ENCODE results near the gene TRAPPC10. TPM values are rescaled to one million over a fixed set of nuclear protein-coding genes. Genes with fewer than 3 reads are reported as not detected.

Gene TRAPPC10
- total and polyA plus RNA-seq, 10 of the 15 experiments (the other 5 are each of a cell fraction or from before 2014, with no cell fraction given) = 1.1 to 39.6 (median 28.2) TPM

DNA sequence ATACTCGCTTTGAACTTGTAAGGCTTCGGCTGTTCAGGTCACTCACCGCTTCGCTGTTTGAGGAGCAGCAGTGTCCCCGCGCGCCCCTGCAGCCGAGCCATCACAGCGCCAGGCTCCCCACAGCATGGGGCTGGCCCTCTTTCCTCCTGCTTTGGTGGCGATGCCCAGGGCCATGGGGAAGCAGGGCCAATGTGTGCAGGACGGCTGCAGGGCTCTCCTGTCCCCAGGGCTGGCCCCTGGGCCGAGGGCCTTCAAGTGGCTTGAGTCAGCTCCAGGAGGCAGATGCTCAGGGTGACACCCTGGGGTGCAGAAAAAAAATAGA is 38.5 kb upstream of the TRAPPC10 start:
- Histone ChIP-seq H3K4me2 (ENCODE audit: control insufficient read depth, insufficient read depth) (no peak overlapping the region), H2AFZ (ENCODE audit: control insufficient read depth, low read depth, low read length) (no peak overlapping the region), H4K20me1 (ENCODE audit: control insufficient read depth, insufficient read depth) (no peaks in the 10 kb centered on the region), H3K27me3 (replicated peaks in 1 of 2; ENCODE audit: control insufficient read depth in 2 of 2, insufficient read depth in 2 of 2, low read length in 1 of 2) (no peaks in the 10 kb centered on the region), H3K9ac (ENCODE audit: control insufficient read depth, insufficient read depth, low read length) (no peak overlapping the region), H3K9me3 (replicated peaks; ENCODE audit: control insufficient read depth, insufficient read depth, low read length) (no peaks in the 10 kb centered on the region), H3K4me3 (no peak overlapping the region), H3K4me1 (ENCODE audit: control insufficient read depth, insufficient read depth, low read length) (peaks cover 6% of the 10 kb centered on the region), H3K79me2 (ENCODE audit: control insufficient read depth, insufficient read depth, low read length) (no peaks in the 10 kb centered on the region; the same call in none of the 2 replicates), H3K27ac (ENCODE audit: control insufficient read depth, insufficient read depth) (no peak overlapping the region), H3K36me3 (ENCODE audit: control insufficient read depth in 2 of 2, insufficient read depth in 2 of 2, low read length in 1 of 2) (peaks cover 25% of the 10 kb centered on the region in 2 experiments; a peak in 3 of 4 replicates)
- ChIA-PET POLR2A (interaction anchor here (1.3 kb wide), 1 partner anchor 163 kb away, joined by 3 read pairs; no protein-coding TSS in a partner anchor), CTCF (interaction anchor here (1.6 kb wide), 1 partner anchor 35 kb away, joined by 4 read pairs; no protein-coding TSS in a partner anchor), RAD21 (ENCODE audit: unreplicated experiment) (no interaction called here), SMC1A (ENCODE audit: uncharacterized antibody, unreplicated experiment) (interaction anchor here (1.1 kb wide), 1 partner anchor 165 kb away, joined by 3 read pairs; no protein-coding TSS in a partner anchor)
- TF ChIP-seq, protein P1, sequence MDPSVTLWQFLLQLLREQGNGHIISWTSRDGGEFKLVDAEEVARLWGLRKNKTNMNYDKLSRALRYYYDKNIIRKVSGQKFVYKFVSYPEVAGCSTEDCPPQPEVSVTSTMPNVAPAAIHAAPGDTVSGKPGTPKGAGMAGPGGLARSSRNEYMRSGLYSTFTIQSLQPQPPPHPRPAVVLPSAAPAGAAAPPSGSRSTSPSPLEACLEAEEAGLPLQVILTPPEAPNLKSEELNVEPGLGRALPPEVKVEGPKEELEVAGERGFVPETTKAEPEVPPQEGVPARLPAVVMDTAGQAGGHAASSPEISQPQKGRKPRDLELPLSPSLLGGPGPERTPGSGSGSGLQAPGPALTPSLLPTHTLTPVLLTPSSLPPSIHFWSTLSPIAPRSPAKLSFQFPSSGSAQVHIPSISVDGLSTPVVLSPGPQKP (IDR thresholded peaks at IDR 0.05; ENCODE audit: low read depth, low read length) = no peak
- no peak for TF ChIP-seq SIX5 (IDR thresholded peaks at IDR 0.05; ENCODE audit: low read depth, low read length, severe bottlenecking)
- TF ChIP-seq HDAC6 (IDR thresholded peaks at IDR 0.05; ENCODE audit: unreplicated experiment) = no peak
- TF ChIP-seq SUZ12 (IDR thresholded peaks at IDR 0.05; ENCODE audit: unreplicated experiment) = no peak
- TF ChIP-seq JUND (IDR thresholded peaks at IDR 0.05; ENCODE audit: low read depth, low read length) = no peak
- no peak for TF ChIP-seq ZNF207 (IDR thresholded peaks at IDR 0.05; ENCODE audit: borderline replicate concordance)
- TF ChIP-seq ATF7 (IDR thresholded peaks at IDR 0.05; ENCODE audit: low read depth) = no peak
- no peak for TF ChIP-seq MXI1 (IDR thresholded peaks at IDR 0.05; ENCODE audit: low read depth, low read length)
- no peak for TF ChIP-seq SIN3A (IDR thresholded peaks at IDR 0.05; ENCODE audit: low read depth, low read length)
- TF ChIP-seq, protein P2, sequence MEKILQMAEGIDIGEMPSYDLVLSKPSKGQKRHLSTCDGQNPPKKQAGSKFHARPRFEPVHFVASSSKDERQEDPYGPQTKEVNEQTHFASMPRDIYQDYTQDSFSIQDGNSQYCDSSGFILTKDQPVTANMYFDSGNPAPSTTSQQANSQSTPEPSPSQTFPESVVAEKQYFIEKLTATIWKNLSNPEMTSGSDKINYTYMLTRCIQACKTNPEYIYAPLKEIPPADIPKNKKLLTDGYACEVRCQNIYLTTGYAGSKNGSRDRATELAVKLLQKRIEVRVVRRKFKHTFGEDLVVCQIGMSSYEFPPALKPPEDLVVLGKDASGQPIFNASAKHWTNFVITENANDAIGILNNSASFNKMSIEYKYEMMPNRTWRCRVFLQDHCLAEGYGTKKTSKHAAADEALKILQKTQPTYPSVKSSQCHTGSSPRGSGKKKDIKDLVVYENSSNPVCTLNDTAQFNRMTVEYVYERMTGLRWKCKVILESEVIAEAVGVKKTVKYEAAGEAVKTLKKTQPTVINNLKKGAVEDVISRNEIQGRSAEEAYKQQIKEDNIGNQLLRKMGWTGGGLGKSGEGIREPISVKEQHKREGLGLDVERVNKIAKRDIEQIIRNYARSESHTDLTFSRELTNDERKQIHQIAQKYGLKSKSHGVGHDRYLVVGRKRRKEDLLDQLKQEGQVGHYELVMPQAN (conservative IDR thresholded peaks at IDR 0.05) = no peak
- TF ChIP-seq, protein P3, sequence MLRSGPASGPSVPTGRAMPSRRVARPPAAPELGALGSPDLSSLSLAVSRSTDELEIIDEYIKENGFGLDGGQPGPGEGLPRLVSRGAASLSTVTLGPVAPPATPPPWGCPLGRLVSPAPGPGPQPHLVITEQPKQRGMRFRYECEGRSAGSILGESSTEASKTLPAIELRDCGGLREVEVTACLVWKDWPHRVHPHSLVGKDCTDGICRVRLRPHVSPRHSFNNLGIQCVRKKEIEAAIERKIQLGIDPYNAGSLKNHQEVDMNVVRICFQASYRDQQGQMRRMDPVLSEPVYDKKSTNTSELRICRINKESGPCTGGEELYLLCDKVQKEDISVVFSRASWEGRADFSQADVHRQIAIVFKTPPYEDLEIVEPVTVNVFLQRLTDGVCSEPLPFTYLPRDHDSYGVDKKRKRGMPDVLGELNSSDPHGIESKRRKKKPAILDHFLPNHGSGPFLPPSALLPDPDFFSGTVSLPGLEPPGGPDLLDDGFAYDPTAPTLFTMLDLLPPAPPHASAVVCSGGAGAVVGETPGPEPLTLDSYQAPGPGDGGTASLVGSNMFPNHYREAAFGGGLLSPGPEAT (IDR thresholded peaks at IDR 0.05; ENCODE audit: low read depth) = no peak
- ATAC-seq (no peak), DNase-seq (ENCODE audit: low read depth, low spot score) (no peak), FAIRE-seq (no peak)
- intact Hi-C loops (cut with micrococcal nuclease; ENCODE audit: unreplicated experiment) (no loop called here), in situ Hi-C loops (cut with MboI) (no loop called here)
- BruUV-seq (replicated peaks) = no TSS peak
- 82% methylated on average over 12 of the region's 12 CpGs for whole genome bisulfite sequencing (ENCODE audit: insufficient coverage, insufficient replicate concordance, low lambda C conversion rate, missing lambda C conversion rate)

Data from GM12878 (cell line).